K562 (cell line): ENCODE measurements around the gene SLC25A26.

Experiments used
- CBX8 ChIP-seq: fragments of 200-600 bp; sonication (generic); IDR thresholded peaks from 2 replicates; pipeline ENCODE4 v1.6.1; 2012; ENCODE audit warnings: borderline replicate concordance, mixed run types, low read depth, mild to moderate bottlenecking, moderate library complexity, mixed read lengths, low read length, control low read depth, inconsistent platforms; ENCODE audit not compliant: poor library complexity, severe bottlenecking; ENCODE audit errors: extremely low read depth
- CEBPZ ChIP-seq: fragments of 150-350 bp; IDR thresholded peaks from 2 replicates; pipeline ENCODE4 v1.6.1; 2014; ENCODE audit warnings: low read depth, mild to moderate bottlenecking, low read length, borderline replicate concordance
- CREB1 ChIP-seq, 2 experiments: sonication (generic) in 1 of 2; formaldehyde crosslinking in 1 of 2; IDR thresholded peaks; 2 replicates each; pipeline versions ENCODE4 v1.6.1 to v1.8.0; 2012 to 2022; ENCODE audit warnings: inconsistent platforms in 1 of 2, mild to moderate bottlenecking in 1 of 2, missing genetic modification reagents in 1 of 2, moderate library complexity in 1 of 2
- CREB3 ChIP-seq: fragments of 450-650 bp; conservative IDR thresholded peaks from 2 replicates; pipeline ENCODE4 v1.6.1; 2016; ENCODE audit warnings: missing genetic modification characterization, low read depth, mild to moderate bottlenecking, missing compliant biosample characterization, moderate library complexity
- HOXB6 ChIP-seq: fragments of 250-450 bp; sonication (Bioruptor Pico); IDR thresholded peaks from 2 replicates; pipeline ENCODE4 v1.5.1; 2022; ENCODE audit warnings: mild to moderate bottlenecking, borderline replicate concordance
- MEF2A ChIP-seq: IDR thresholded peaks from 2 replicates; pipeline ENCODE4 v1.6.1; 2011; ENCODE audit warnings: low read depth, mild to moderate bottlenecking, low read length, moderate library complexity; ENCODE audit not compliant: control insufficient read depth
- POLR2A ChIP-seq: fragments of 450-650 bp; conservative IDR thresholded peaks from 2 replicates; pipeline ENCODE4 v1.6.1; 2016
- POLR3G ChIP-seq: IDR thresholded peaks from 2 replicates; pipeline ENCODE4 v1.6.1; 2011; ENCODE audit not compliant: insufficient read length, insufficient replicate concordance; ENCODE audit errors: extremely low read depth
- ZHX1 ChIP-seq: fragments of 150-350 bp; conservative IDR thresholded peaks from 2 replicates; pipeline ENCODE4 v1.6.1; 2014; ENCODE audit warnings: low read length

- TF ChIP-seq POLR3G (no peak), CREB1 (IDR thresholded peaks at IDR 0.05) (no peak), CREB1 (CRISPR knock-in tag; IDR thresholded peaks at IDR 0.05) (no peak), MEF2A (no peak), POLR2A (no peak), CREB3 (tag) (no peak), ZHX1 (no peak), HOXB6 (no peak), CBX8 (no peak), CEBPZ (no peak)
Measured at GRCh38 chr3:66410976-66411375, 190.2 kb downstream of the SLC25A26 start.
